Activated naive CD4-positive, alpha-beta T cell treated with anti-CD3 and anti-CD28 coated beads for 36 hours (primary cell): ENCODE measurements around the gene PTMS. TPM values are rescaled to one million over a fixed set of nuclear protein-coding genes. Genes with fewer than 3 reads are reported as not detected.

Experiments used
- CTCF ChIA-PET: fragments of 350-600 bp; sonication (Branson Sonifier 250); formaldehyde crosslinking; loops from one replicate; lab custom pipeline; 2021; ENCODE audit warnings: antibody characterized with exemption; lab: Charles Lee
- DNase-seq: peaks from one replicate; pipeline ENCODE4 v3.0.0-alpha.2; 2020
- H3K27ac Mint-ChIP-seq: one replicate; pipeline ENCODE4 v1.8.0; 2021; ENCODE audit warnings: mild to moderate bottlenecking, mixed read lengths
- H3K27me3 Mint-ChIP-seq: one replicate; pipeline ENCODE4 v1.8.0; 2021; ENCODE audit warnings: low read depth, mixed read lengths
- H3K36me3 Mint-ChIP-seq: one replicate; pipeline ENCODE4 v1.8.0; 2021; ENCODE audit warnings: low read depth, mixed read lengths
- H3K4me1 Mint-ChIP-seq: one replicate; pipeline ENCODE4 v1.8.0; 2021; ENCODE audit warnings: low read depth, mixed read lengths
- H3K4me3 Mint-ChIP-seq: one replicate; pipeline ENCODE4 v1.8.0; 2021; ENCODE audit warnings: mild to moderate bottlenecking, moderate library complexity, mixed read lengths
- H3K9me3 Mint-ChIP-seq: one replicate; pipeline ENCODE4 v1.8.0; 2021; ENCODE audit warnings: mixed read lengths
- intact Hi-C: fragments of 100-400 bp; cut with micrococcal nuclease; formaldehyde crosslinking; loops from one replicate; pipeline ENCODE4 v1.15.1; 2023
- total RNA-seq, 2 experiments: library from RNA; stranded (reverse); gene quantifications; one replicate each; pipeline ENCODE4 v1.2.3, GENCODE V29; 2021

Gene PTMS
- total RNA-seq, 2 experiments from 2014 or later = 35.1 to 44.2 TPM

DNA sequence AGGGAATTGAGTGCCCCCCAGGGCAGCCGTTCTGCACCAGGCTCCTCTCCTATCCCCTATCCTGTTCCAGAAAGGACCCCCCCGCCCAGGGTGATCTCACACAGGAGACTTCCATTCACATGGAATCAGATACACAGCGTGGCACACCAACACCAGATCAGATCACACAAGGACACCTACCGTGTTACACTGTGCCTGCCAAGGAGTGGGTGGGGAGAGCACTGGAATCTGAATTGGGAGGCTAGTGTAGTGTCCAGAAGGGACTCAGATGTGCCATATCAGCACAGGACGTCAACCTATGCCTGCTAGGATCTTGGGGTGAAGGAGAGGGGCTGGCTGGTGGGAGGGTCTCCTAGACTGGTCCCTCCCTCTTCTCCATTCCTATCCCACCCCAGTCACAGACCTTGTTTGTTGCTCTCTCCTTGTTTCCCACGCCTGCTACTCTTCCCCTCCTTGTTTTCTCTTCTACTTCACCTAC is 2.3 kb downstream of the PTMS start:
- peaks cover 54% of the 10 kb centered on the region for H3K4me1 Mint-ChIP-seq
- intact Hi-C loops = loop anchor here (5.0 kb wide), 1 partner anchor 59 kb away; the partner anchor contains the start of gene P3H3
- no peak overlapping the region for H3K4me3 Mint-ChIP-seq
- no peaks in the 10 kb centered on the region for H3K9me3 Mint-ChIP-seq
- peaks cover 34% of the 10 kb centered on the region for H3K27me3 Mint-ChIP-seq
- no peaks in the 10 kb centered on the region for H3K36me3 Mint-ChIP-seq
- CTCF ChIA-PET = interaction anchor here (0.6 to 4.0 kb wide), 4 partner anchors 10 to 66 kb away, joined by 3 to 44 read pairs (median 10); partner anchors contain the start of gene MLF2
- no peak overlapping the region for H3K27ac Mint-ChIP-seq
- no peak for DNase-seq

DNA sequence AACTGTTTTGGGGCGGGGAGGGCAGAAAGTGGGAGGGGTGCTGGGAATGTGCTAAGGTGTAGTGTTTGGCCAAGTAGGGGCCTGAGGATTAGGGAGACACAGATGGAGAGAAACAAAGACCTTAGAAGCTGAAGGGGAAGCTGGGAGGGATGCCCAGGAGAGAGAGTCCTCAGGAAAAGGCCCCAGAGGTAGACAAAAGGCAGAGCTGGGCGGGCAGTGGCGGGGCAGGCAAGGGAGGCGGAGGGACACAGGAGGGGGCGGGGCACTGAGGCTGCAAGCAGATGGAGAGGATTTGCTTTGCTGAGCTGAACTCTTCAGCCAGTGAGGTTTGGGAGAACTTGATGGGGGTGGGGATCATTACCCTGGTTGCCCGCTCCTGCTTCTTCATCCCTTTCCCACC is 2.8 kb downstream of the PTMS start:
- Mint-ChIP-seq H3K36me3 (no peaks in the 10 kb centered on the region), H3K4me1 (peaks cover 55% of the 10 kb centered on the region), H3K27me3 (peaks cover 31% of the 10 kb centered on the region), H3K9me3 (no peaks in the 10 kb centered on the region), H3K27ac (no peak overlapping the region), H3K4me3 (no peak overlapping the region)
- no peak for DNase-seq
- CTCF ChIA-PET = interaction anchor here (0.6 to 3.6 kb wide), 3 partner anchors 9 to 66 kb away, joined by 3 to 30 read pairs (median 4); partner anchors contain the start of gene MLF2
- intact Hi-C loops = loop anchor here (5.0 kb wide), 1 partner anchor 58 kb away; the partner anchor contains the start of gene P3H3

DNA sequence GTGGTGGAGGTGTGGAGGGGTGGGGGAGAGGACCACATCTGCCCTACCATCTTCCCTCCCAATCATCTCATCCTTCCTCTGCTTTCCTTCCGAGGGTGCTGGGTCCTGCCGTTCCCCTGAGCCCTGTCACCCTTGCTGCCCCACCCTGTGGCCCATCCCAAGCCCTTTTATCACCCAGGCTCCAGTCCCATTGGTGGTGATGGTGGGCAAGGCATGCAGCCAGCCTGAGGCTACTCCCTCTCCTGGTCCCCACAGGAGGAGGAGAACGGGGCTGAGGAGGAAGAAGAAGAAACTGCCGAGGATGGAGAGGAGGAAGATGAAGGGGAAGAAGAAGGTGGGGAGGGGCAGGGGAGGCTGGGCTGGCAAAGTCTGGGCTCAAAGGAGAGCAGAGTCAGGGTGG is 3.5 kb downstream of the PTMS start:
- intact Hi-C loops = loop anchor here (5.0 kb wide), 2 partner anchors 58 to 188 kb away; partner anchors contain the start of gene P3H3
- H3K36me3 Mint-ChIP-seq = no peaks in the 10 kb centered on the region
- peaks cover 24% of the 10 kb centered on the region for H3K27me3 Mint-ChIP-seq
- H3K9me3 Mint-ChIP-seq = no peaks in the 10 kb centered on the region
- H3K4me3 Mint-ChIP-seq = no peak overlapping the region
- H3K27ac Mint-ChIP-seq = no peak overlapping the region
- H3K4me1 Mint-ChIP-seq = peaks cover 55% of the 10 kb centered on the region
- no peak for DNase-seq
- CTCF ChIA-PET = interaction anchor here (0.8 to 3.6 kb wide), 2 partner anchors 9 to 16 kb away, joined by 3 to 30 read pairs; partner anchors contain the start of gene MLF2

DNA sequence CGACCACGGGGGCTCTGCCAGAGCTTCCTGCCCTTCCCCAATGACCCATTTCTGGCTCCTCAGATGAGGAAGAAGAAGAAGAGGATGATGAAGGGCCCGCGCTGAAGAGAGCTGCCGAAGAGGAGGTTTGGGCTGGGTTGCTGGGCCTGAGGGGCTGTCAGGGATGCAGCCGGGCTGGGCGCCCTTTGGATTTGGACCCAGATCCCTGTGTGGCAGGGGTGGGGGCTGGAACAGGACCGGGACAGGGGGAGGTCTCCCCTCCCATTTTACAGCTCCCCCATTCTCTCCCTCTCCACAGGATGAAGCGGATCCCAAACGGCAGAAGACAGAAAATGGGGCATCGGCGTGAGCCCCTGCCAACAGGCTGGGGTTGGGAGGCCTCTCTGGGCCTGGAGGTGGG is 3.9 kb downstream of the PTMS start:
- Mint-ChIP-seq H3K27me3 (peaks cover 22% of the 10 kb centered on the region), H3K4me1 (peaks cover 58% of the 10 kb centered on the region), H3K27ac (no peak overlapping the region), H3K9me3 (no peaks in the 10 kb centered on the region), H3K4me3 (no peak overlapping the region), H3K36me3 (peaks cover under 1% of the 10 kb centered on the region)
- intact Hi-C loops = loop anchor here (5.0 kb wide), 1 partner anchor 187 kb away; no protein-coding TSS in a partner anchor
- no peak for DNase-seq
- CTCF ChIA-PET = interaction anchor here (0.7 to 3.6 kb wide), 4 partner anchors 8 to 161 kb away, joined by 3 to 30 read pairs (median 5); partner anchors contain the start of gene MLF2

DNA sequence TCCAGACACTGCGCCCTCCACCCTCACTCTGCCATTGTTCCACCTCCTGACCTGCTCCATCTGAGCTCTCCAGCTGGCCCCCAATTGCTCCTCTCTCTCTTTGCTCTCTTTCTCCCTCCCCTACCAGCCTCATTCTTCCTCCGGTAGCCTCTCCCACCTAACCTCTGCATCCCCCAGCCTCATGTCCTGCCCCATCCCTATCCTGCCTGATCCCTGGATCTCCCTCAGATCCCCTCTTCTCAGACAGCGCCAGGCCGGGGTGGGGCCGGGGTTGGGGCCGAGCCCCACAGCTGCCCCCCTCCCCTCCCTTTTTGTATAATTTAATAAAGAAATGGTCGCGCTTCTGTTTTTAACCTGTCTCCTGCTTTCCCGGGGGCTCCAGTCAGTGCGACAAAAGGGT is 4.4 kb downstream of the PTMS start:
- H3K4me1 Mint-ChIP-seq = peaks cover 58% of the 10 kb centered on the region
- H3K36me3 Mint-ChIP-seq = peaks cover 2% of the 10 kb centered on the region
- DNase-seq = no peak
- H3K27me3 Mint-ChIP-seq = peaks cover 17% of the 10 kb centered on the region
- CTCF ChIA-PET = interaction anchor here (0.7 to 6.3 kb wide), 5 partner anchors 10 to 161 kb away, joined by 3 to 39 read pairs (median 7); partner anchors contain the start of genes CD4 and MLF2
- H3K4me3 Mint-ChIP-seq = no peak overlapping the region
- intact Hi-C loops = loop anchor here (5.0 kb wide), 1 partner anchor 187 kb away; no protein-coding TSS in a partner anchor
- no peaks in the 10 kb centered on the region for H3K9me3 Mint-ChIP-seq
- H3K27ac Mint-ChIP-seq = peak overlapping the region; percentile 33

DNA sequence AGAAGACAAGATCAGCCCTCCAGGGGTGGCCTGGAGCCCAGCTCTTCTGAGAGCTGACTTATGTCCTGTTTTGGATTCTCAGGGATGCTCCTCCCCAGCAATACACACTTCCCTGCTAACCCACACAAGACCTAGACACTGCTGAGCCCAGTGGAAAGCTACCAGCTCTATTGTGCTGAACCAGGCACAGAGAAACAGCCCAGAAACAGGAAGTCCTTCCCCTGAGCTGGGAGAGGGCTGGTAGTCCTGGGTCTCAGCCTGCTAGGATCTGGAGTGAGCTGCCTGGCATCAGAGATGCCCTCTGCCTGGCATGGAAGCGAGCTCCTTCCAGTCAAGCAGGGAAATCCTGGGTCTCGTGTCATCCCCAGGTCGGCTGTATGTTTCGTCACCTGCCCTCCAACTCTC is 4.9 kb downstream of the PTMS start:
- Mint-ChIP-seq H3K27me3 (peaks cover 14% of the 10 kb centered on the region), H3K4me3 (no peak overlapping the region), H3K36me3 (peaks cover 3% of the 10 kb centered on the region), H3K9me3 (no peaks in the 10 kb centered on the region), H3K27ac (peak overlapping the region; percentile 88), H3K4me1 (peaks cover 59% of the 10 kb centered on the region)
- DNase-seq = no peak
- intact Hi-C loops = loop anchor here (1.0 to 5.0 kb wide), 2 partner anchors 9 to 186 kb away; no protein-coding TSS in a partner anchor
- CTCF ChIA-PET = interaction anchor here (0.7 to 6.3 kb wide), 5 partner anchors 10 to 64 kb away, joined by 3 to 39 read pairs (median 7); partner anchors contain the start of genes CD4 and MLF2

DNA sequence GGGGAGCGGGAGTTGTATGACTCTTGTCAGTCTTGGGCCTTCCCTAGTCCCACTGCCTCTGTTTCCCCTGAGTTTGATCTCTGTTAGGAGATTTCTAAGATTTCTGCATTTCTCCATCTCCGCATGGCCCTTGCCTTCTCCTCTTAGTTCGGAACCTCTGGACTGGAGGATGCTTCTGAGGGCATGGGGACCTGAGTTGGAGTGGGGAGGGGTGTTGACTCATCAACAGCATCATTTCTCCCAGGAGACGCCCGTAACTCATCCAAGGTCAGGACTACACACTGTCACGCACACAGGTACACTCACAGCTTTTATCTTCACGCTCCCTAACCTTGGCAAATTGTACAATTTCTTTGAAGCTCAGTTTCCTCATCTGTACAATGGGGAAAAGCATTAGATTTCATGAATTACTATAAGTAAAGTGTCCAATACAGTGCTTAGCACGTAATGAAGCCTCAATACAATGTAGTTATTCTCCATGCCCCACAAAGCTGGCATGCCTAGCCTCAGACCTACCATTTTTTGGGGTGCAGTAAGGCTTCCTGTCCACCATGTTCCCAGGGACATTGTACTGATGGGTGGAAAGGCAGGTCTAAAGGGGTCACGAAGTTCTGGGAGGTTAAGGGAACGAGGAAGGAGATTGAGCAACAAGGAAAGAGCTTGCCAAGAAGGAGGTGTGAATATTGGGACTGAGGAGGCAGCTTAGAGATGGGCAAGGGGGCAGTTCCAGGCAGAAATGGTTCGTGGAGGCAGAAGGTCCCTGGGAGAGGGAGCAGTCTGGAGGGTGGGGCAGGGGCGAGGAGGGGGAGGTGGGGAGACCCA is 5.6 kb downstream of the PTMS start:
- Mint-ChIP-seq H3K4me1 (peaks cover 65% of the 10 kb centered on the region), H3K4me3 (peak overlapping the region; percentile 83), H3K9me3 (no peaks in the 10 kb centered on the region), H3K27ac (peak overlapping the region; percentile 88), H3K36me3 (peaks cover 7% of the 10 kb centered on the region), H3K27me3 (peaks cover 14% of the 10 kb centered on the region)
- CTCF ChIA-PET = interaction anchor here (0.7 to 6.3 kb wide), 6 partner anchors 9 to 63 kb away, joined by 3 to 39 read pairs (median 6); partner anchors contain the start of genes CD4 and MLF2
- no peak for DNase-seq
- intact Hi-C loops = loop anchor here (1.0 to 5.0 kb wide), 3 partner anchors 9 to 186 kb away; partner anchors contain the start of gene COPS7A

DNA sequence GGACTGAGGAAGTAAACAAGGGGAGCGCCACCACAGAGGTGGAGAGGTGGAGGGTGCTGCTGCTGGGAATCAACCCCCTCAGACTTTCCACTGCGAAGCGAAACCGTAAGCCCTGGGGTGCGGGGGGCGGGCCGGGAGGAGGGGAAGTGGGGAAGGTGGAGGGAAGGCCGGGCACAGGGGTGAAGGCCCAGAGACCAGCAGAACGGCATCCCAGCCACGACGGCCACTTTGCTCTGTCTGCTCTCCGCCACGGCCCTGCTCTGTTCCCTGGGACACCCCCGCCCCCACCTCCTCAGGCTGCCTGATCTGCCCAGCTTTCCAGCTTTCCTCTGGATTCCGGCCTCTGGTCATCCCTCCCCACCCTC is 6.2 kb downstream of the PTMS start, which contains the start of gene LAG3:
TSS of gene LAG3 (plus strand) at position 190 of the 365 bp plus-strand sequence. CDS start 333 bp downstream, outside the sequence.
- intact Hi-C loops = loop anchor here (2.0 to 5.0 kb wide), 2 partner anchors 48 to 185 kb away; partner anchors contain the start of gene COPS7A
- peak; percentile 80 for DNase-seq
- H3K27ac Mint-ChIP-seq = peak within 1 kb of the TSS; percentile 88
- H3K36me3 Mint-ChIP-seq = peaks cover 10% of the 10 kb centered on the region
- CTCF ChIA-PET = interaction anchor here (1.5 to 6.3 kb wide), 3 partner anchors 19 to 53 kb away, joined by 4 to 39 read pairs (median 30); partner anchors contain the start of genes CD4 and MLF2
- H3K4me3 Mint-ChIP-seq = peak within 1 kb of the TSS; percentile 83
- peaks cover 14% of the 10 kb centered on the region for H3K27me3 Mint-ChIP-seq
- H3K4me1 Mint-ChIP-seq = peaks cover 69% of the 10 kb centered on the region
- no peaks in the 10 kb centered on the region for H3K9me3 Mint-ChIP-seq

DNA sequence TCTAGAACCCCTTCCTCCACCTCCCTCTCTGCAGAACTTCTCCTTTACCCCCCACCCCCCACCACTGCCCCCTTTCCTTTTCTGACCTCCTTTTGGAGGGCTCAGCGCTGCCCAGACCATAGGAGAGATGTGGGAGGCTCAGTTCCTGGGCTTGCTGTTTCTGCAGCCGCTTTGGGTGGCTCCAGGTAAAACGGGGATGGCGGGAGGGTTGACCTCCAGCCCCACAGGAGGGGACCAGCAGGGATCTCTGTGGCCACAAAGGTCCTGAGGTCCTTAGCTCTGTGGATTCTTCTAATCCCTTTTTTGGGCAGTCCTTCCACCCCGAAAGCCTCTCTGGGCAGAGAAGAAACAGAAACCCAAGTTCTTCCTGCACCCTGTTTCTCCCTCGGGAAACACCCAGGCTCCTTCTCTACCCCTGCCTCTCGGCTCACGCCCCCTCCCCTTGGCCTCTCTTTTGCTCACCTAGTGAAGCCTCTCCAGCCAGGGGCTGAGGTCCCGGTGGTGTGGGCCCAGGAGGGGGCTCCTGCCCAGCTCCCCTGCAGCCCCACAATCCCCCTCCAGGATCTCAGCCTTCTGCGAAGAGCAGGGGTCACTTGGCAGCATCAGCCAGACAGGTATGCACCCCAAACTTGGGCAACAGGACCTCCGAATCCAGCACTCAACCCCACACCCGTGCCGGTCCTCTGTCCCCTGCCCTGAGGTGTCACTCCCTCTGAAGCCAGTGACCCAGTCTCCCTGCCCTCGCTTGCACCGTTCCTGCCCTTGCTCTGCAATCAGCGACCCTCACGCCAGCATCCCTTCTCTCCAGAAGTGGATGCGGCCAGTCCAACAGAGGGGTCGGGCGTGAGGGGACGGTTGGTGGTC is 6.8 kb downstream of the PTMS start:
- H3K9me3 Mint-ChIP-seq = no peaks in the 10 kb centered on the region
- peak overlapping the region; percentile 88 for H3K27ac Mint-ChIP-seq
- DNase-seq = no peak
- intact Hi-C loops = loop anchor here (2.0 to 5.0 kb wide), 2 partner anchors 48 to 184 kb away; partner anchors contain the start of gene COPS7A
- H3K4me3 Mint-ChIP-seq = peak overlapping the region; percentile 83
- H3K4me1 Mint-ChIP-seq = peaks cover 71% of the 10 kb centered on the region
- CTCF ChIA-PET = interaction anchor here (1.5 to 6.3 kb wide), 3 partner anchors 18 to 53 kb away, joined by 4 to 39 read pairs (median 24); partner anchors contain the start of genes CD4 and MLF2
- H3K36me3 Mint-ChIP-seq = peaks cover 13% of the 10 kb centered on the region
- peaks cover 10% of the 10 kb centered on the region for H3K27me3 Mint-ChIP-seq

DNA sequence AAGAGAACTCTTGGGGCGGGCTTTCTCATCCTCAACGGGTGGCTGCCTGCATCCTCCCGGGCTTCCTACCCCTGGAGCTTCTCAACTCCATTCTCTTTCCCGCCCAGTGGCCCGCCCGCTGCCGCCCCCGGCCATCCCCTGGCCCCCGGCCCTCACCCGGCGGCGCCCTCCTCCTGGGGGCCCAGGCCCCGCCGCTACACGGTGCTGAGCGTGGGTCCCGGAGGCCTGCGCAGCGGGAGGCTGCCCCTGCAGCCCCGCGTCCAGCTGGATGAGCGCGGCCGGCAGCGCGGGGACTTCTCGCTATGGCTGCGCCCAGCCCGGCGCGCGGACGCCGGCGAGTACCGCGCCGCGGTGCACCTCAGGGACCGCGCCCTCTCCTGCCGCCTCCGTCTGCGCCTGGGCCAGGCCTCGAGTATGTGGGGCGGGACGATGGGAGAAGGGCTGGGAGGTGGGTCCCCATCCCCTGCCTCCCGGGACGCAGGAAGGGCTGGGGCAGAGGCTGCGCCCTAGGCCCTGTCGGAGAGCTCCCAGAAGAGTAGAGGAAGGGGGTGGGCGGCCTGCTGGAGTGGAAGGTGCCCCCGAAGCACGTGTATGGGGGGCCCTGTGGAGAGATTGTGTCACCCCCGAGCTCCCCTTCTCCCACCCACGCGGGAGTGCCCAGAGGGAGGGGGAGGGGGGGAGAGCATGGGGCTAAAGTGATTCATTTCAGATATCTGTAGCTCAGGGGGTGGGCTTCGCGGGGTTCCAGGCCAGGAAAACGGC is 7.6 kb downstream of the PTMS start:
- no peak for DNase-seq
- peak overlapping the region; percentile 83 for H3K4me3 Mint-ChIP-seq
- CTCF ChIA-PET = interaction anchor here (2.3 to 6.3 kb wide), 2 partner anchors 17 to 20 kb away, joined by 24 to 39 read pairs; partner anchors contain the start of genes CD4 and MLF2
- no peaks in the 10 kb centered on the region for H3K9me3 Mint-ChIP-seq
- peak overlapping the region; percentile 88 for H3K27ac Mint-ChIP-seq
- peaks cover 77% of the 10 kb centered on the region for H3K4me1 Mint-ChIP-seq
- intact Hi-C loops = loop anchor here (1.0 to 5.0 kb wide), 3 partner anchors 7 to 184 kb away; partner anchors contain the start of genes COPS7A and PTMS
- peaks cover 4% of the 10 kb centered on the region for H3K27me3 Mint-ChIP-seq
- H3K36me3 Mint-ChIP-seq = peaks cover 15% of the 10 kb centered on the region
